T-helper 1 cell (primary cell): ENCODE data around the gene BICC1.

Experiments
- DNase-seq, 5 donors: peaks; one replicate each; pipeline ENCODE4 v3.0.0-alpha.2; 2012 to 2020

The BICC1 gene

GRCh38 chr10:58755677-58756076 lies 243.0 kb downstream of the BICC1 start:
- no peak for DNase-seq

DNA sequence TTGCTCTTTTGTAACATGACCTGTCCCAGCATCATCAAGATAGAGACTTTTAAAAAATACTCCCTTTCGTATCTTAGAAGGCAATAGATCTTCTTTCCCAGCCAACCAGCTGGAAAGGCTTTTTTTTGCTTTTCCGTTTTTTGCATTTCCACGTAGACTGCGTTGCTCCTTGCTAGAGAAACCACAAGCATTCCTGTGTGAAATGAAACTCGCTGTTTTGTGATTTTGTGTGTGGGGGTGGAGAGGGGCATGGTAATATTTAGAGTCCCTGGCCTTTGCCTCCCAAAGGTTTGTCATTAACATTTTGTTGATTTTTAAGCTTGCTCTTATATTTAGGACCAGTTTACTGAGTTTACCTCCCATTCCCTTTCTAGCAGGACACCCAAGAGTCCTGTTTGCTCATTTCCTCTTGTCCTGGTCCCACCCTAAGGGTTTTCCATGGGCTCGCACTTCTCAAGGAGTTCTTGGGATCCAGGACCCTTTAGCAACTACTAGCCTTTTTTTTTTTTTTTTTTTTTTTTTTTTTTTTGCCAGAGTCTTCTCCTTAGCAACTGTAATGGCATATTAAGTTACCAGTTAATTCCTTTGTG lies 243.6 kb downstream of the BICC1 start:
- no peak for DNase-seq

DNA sequence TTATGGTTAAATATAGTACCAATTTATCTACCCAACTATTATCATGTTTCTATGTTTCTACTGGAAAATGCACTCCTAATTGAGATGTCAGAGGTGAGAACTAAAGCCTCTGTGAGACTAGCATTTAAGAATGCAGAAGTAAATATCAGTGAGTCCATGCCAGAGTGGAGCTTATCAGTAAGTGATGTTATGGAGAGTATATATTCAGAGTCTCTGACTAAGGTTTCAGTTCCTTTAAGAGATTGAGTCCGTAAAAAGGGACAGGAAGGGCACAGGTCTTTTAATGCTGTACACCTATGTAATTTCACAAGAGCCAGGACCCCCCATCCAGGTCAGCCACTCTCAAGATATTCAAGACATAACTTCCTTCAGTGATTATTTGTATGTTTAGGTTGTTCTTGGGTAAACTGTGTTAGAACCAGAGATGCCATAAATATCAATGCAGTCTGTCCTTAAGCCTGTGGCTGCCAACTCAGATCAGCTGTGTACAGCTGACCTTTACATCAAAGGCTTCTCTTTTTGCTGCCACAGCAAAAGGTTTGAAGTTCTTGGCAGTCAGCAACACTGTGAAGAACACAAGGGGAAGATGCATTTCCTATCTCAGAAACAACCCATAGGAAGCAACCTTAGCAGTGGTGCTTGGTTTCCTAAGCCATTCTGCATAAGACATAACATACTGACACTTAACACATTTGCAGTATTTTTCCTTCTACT lies 244.8 kb downstream of the BICC1 start:
- no peak for DNase-seq

DNA sequence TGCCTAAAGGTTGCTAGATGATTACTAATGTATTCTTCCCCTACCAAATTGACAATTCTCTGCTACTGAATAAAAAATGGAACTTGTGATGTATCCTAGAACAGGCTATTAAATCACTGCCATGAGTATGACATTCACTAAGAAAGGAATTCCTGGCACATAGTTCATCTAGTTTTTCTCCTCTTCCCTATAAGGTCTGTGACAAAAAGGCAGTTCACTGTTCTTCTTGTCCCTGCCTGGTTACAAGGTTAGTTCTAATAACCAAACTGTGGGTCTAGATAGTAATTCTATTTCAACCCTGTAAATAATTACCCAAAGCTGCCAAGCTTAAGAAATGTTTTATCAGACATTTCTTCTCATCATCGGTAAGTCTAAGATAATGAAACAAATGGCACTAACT lies 245.6 kb downstream of the BICC1 start:
- no peak for DNase-seq

- DNase-seq = no peak
These were observed 251.5 kb downstream of the BICC1 start for GRCh38 chr10:58764087-58764747.

DNA sequence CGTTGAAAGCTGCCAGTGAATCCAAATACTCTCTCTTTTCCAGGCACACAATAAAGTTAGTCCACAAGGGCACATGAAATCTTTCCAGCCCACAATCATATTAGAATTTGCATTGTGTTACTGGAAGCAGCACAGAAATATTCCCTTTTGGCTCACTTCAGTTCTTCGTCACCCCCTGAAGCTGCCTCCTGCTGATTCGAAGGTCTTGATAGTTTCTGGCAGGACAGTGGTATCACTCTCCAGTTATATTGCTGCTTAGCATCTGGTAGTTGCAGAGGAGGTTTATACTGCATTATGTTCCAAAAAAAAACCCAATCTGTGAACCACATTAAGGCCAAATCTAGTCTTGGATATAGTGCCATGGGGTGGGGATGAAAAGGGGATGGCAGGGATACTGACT lies 253.2 kb downstream of the BICC1 start:
- no peak for DNase-seq

DNA sequence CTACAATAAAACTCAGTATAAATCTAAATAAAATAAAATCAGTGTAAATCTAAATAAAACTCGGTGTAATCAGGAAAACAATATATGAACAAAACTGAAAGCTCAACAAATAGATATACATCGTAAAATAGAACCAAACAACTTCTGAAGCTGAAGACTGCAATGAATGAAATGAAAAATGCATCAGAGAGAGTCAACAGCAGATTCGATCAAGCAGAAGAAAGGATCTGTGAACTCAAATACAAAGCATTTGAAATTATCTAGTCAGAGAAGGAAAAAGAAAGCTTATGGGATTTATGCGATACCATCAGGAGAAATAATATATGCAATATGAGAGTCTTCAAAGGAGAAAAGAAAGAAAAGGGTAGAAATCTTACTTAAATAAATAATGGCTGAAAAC lies 255.0 kb downstream of the BICC1 start:
- no peak for DNase-seq

GRCh38 chr10:58771863-58772262 lies 259.2 kb downstream of the BICC1 start:
- no peak for DNase-seq

GRCh38 chr10:58772758-58773157 lies 260.1 kb downstream of the BICC1 start:
- no peak for DNase-seq

- DNase-seq = no peak
These were observed 260.7 kb downstream of the BICC1 start for GRCh38 chr10:58773341-58773740.

DNA sequence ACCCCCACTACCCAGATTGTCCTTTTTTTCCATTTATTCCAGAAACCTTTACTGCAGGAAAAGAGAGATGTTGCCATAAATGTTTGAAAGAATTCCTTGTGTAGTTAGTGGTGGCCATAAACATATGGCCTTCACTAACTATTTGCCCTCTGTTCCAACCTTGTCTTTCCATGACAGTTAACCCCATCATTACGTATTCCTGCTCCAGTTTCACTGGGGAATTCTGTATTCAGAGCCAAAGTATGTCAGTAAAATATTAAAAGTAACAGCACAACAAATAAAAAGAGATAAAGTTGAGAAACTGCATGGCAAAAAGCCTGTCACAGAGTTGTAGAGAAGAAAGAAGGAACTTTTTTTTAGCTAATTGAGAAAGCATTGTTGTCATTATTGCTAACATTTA lies 261.3 kb downstream of the BICC1 start:
- DNase-seq = no peak

GRCh38 chr10:58775960-58776567 lies 263.4 kb downstream of the BICC1 start:
- DNase-seq = no peak

GRCh38 chr10:58776568-58777318 lies 264.1 kb downstream of the BICC1 start:
- DNase-seq = no peak

DNA sequence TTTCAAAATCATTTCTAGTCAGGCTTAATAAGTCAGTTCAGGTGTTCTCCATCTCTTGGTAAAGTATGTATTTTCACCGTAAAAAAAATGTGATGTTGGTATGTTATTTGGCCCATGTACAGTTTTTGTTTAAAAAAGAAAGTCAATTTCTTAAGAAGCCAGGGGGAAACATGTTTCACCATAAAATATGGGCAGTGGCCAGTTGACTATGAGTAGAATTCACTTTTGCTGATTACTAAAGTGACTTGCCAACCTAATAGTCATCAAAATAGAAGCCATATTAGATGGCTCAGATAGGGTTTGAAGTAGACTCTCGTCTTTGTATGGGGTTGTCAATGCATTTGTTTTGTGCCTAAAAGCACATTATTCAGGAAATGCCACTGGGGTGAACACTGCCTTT lies 266.3 kb downstream of the BICC1 start:
- DNase-seq = no peak

DNA sequence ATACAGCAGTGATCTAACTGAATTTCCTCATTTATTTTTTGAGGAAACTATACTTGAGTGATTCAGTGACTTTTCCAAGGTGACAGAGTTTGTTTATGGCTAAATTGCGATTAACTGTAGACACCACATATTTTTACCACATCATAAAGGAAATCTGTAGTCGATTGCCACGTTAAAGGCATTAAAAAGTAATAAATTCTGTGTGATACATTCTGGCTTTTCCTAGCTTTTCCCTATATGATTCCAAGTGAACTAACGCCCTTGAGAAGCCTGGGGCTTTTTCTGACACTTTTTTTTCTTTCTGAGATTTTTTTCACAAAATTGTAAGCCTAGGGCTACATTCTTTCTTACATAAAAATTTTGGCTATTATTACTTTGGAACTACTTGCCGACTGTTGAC lies 266.9 kb downstream of the BICC1 start:
- DNase-seq = no peak

- DNase-seq = no peak
These were observed 267.8 kb downstream of the BICC1 start for GRCh38 chr10:58780476-58780875.

DNA sequence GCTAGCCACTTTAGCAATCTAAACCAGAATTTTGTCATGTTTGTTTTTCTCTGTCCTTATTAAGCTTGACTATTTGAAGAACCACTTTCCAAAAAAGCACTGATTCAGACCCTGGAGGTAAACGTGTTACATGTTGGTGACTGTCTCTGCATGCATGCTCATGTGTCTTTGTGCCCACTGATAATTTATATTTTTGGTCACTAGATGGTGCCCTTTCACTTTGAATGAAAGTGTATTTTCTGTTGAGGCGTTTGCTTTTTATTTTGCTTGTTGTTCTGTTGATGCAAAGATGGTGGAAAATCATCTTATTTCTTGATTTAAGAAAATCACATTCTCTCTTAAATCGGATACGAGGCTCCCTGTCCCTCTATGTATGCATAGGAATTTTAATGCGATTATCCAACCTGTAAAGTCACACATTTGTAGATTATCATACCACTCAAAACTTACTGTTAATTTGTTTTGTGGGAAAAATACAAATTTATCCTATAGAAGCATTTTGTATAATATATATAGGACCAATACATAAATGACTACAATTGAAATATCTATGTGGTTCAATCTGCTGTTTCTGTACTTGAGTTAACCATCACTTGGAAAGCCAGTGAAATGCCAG lies 269.3 kb downstream of the BICC1 start:
- peak in 1 of 5 donors; percentile 13 for DNase-seq

DNA sequence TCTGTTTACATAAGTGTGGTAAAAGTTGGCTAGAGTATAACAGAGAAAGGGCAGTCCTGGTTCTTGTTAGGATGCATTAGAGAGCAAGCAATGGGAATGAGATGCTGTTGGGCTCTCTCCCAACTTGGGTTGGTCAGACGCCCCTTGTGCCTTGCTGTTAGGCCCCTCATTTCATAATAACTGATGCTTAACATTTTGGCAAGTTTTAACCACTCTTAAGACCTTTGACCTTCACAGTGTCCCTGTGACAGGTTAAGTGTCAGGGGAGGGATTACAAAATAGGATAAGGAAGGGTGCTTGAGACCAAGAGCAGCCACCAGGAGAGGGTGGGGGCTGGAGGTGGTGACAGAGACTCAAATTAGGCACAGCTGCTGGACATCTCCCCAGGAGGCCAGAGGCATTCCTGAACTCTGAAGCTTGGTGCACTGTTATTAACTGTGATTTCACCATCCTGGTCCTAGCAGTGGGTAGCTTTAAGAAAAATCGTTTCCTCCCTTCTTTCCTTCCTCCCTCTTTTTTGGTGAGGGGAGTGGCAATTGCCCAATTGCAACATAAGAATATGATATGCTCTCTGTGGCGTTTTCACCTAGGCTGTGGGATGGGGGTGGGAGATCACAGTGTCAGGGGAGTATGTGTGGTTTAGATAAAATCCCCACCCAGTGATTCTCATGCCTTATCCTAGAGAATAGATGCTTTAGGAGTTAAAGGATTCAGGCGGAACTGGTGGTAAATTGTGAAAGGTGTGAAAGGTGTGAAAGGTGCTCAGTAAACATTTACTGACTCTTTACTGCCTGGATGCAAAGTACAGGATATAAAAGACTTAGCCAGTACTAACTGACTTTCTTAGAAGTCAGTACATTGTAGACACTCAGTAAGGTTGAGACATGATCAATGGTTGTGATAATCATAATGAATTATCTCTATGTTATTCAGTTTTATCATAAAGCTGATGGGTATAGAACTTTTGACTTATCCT lies 270.5 kb downstream of the BICC1 start:
- DNase-seq = no peak

DNA sequence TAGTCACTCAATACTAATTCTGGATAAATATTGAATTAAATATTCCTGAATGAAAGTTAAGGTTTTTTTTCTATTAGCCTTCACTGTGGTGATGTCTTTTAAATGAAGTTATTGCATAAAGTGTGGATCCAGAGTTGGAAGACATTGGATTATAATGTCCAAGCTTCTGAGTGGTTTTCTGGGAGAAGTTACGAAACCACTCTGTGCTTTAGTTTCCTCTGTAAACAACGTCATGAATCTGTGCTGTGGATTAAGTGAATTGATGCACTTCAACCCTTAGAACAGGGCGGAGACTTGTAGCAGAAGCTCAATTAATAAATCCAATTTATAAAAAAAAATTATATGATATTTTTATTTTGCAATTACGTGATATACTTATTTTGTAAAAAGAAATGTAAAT lies 271.7 kb downstream of the BICC1 start:
- no peak for DNase-seq

- no peak for DNase-seq
These were observed 272.7 kb downstream of the BICC1 start for GRCh38 chr10:58785354-58785753.

- no peak for DNase-seq
These were observed 278.5 kb downstream of the BICC1 start for GRCh38 chr10:58791137-58791536.
